Cardiac muscle cell (in vitro differentiated cells and primary cell): Measurements from ENCODE around the gene PKD1. TPM values are rescaled to one million over a fixed set of nuclear protein-coding genes. Genes with fewer than 3 reads are reported as not detected.

Experiments used
- DNase-seq, 2 donors: peaks; one replicate each; pipeline versions ENCODE4 v3.0.0 to v3.0.0-alpha.2; 2010 to 2017; ENCODE audit warnings: low read depth in 1 of 2, low spot score in 1 of 2
- H3K27ac ChIP-seq: fragments of 200-600 bp; sonication (generic); 2 replicates; pipeline ENCODE4 v1.5.1; 2016
- H3K27me3 ChIP-seq: fragments of 200-600 bp; sonication (generic); 2 replicates; pipeline ENCODE4 v1.6.0; 2016; ENCODE audit warnings: control low read depth
- H3K36me3 ChIP-seq: fragments of 200-600 bp; sonication (generic); 2 replicates; pipeline ENCODE4 v1.5.1; 2016; ENCODE audit warnings: control low read depth
- H3K4me1 ChIP-seq: fragments of 200-600 bp; sonication (generic); 2 replicates; pipeline ENCODE4 v1.8.1; 2017; ENCODE audit warnings: low read depth, mild to moderate bottlenecking, mixed run types
- H3K4me3 ChIP-seq: fragments of 200-600 bp; sonication (generic); 2 replicates; pipeline ENCODE4 v1.5.1; 2016; ENCODE audit warnings: mild to moderate bottlenecking
- H3K9me3 ChIP-seq: fragments of 200-600 bp; sonication (generic); 2 replicates; pipeline ENCODE4 v1.5.1; 2017; ENCODE audit warnings: low read depth, mild to moderate bottlenecking, control low read depth
- polyA plus RNA-seq: library from polyadenylated mRNA; unstranded; fragments of >200 nt; fragmentation: Nextera tagmentation; extraction: Ambion mirVana; gene quantifications from 2 replicates; pipeline ENCODE4 v1.2.1, GENCODE V29; 2016
- total RNA-seq: library from RNA; depleted of rRNA; stranded (reverse); fragments of >200 nt; gene quantifications from 2 replicates; pipeline ENCODE4 v1.2.3, GENCODE V29; 2016
- TF ChIP-seq, protein P1 (sequence below): IDR thresholded peaks from 2 replicates; pipeline ENCODE4 v1.5.1; 2012; ENCODE audit warnings: low read depth, mild to moderate bottlenecking, low read length

The PKD1 gene
- total and polyA plus RNA-seq, 2 experiments from 2014 or later, result 49.9 to 206 TPM

DNA sequence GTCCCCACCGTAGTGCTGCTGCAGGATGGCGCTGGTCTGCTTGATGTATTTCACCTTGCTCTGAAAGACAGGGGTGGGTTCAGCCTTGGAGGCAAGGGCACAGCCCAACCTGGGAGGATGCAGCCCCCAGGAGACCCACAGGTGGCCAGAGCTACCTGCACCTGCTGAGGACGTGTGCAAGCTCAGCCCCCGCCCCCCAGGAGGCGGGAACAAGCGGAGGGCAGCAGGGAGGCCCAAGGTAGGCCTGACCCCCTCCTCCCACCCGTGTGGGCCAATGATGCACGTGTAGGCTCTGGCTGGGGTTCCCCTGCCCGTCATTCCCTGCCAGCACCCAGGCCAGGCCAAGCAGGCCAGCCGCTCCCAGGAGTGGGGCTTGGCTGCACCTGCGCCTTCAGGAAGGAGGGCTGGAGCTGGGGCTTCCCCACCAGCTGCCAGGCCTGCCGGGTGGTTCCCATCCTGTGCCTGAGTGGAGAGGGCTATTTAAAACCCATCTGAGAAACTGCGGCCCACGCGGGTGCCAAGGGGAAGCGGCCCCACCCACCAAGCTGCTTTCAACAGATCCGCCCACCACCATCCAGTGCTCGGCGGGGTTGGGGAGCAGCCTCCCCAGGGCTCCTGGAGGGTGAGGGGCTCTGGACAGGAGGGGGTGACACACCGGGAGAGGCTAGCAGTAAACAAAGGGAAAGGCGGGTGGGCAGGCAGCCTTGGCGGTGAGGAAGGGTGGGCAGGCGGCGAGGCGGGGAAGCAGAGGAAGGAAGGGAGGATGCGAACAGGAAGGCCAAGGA lies 91.8 kb downstream of the PKD1 start:
- Histone ChIP-seq H3K4me3 (no peak overlapping the region), H3K4me1 (peaks cover 23% of the 10 kb centered on the region), H3K9me3 (no peaks in the 10 kb centered on the region), H3K27me3 (no peaks in the 10 kb centered on the region), H3K27ac (no peak overlapping the region), H3K36me3 (no peaks in the 10 kb centered on the region)
- TF ChIP-seq, protein P1, sequence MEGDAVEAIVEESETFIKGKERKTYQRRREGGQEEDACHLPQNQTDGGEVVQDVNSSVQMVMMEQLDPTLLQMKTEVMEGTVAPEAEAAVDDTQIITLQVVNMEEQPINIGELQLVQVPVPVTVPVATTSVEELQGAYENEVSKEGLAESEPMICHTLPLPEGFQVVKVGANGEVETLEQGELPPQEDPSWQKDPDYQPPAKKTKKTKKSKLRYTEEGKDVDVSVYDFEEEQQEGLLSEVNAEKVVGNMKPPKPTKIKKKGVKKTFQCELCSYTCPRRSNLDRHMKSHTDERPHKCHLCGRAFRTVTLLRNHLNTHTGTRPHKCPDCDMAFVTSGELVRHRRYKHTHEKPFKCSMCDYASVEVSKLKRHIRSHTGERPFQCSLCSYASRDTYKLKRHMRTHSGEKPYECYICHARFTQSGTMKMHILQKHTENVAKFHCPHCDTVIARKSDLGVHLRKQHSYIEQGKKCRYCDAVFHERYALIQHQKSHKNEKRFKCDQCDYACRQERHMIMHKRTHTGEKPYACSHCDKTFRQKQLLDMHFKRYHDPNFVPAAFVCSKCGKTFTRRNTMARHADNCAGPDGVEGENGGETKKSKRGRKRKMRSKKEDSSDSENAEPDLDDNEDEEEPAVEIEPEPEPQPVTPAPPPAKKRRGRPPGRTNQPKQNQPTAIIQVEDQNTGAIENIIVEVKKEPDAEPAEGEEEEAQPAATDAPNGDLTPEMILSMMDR, result no peak
- no peak for DNase-seq

DNA sequence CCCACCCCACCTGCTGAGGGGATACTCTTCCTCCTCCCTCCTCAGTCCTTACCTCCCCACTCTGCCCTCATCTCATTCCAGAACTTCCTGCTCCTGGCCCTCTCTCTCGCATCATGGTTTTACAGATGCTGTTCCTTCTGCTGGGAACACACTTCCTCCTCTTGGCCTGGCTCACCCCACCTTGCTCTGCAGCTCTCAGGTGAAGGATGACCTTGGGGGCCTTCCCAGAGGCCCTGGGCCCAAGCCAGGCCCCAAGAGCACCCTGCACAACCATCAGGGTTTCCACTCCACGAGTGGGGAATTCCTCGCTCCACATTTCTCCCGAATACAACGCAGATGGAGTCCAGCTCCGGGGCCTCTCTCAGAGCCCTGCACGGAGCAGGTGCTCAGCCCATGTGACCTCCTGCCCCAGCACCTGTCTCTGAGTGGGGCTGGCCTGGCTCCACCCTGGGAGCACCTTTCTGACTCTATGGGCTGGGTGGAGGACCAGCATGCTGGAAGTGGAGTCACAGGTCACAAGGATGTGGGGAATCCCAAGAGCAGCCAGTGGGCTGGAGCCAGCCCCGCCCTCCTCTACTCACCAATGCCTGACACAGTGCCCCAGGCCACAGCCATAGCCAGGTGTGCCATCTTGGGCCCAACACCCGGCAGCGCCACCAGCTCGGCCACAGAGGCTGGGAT lies 92.6 kb downstream of the PKD1 start:
- DNase-seq, result no peak
- peaks cover 18% of the 10 kb centered on the region for H3K4me1 ChIP-seq
- no peaks in the 10 kb centered on the region for H3K27me3 ChIP-seq
- no peak overlapping the region for H3K4me3 ChIP-seq
- no peaks in the 10 kb centered on the region for H3K9me3 ChIP-seq
- no peak overlapping the region for H3K27ac ChIP-seq
- H3K36me3 ChIP-seq, result no peaks in the 10 kb centered on the region
- TF ChIP-seq, protein P1, result no peak

DNA sequence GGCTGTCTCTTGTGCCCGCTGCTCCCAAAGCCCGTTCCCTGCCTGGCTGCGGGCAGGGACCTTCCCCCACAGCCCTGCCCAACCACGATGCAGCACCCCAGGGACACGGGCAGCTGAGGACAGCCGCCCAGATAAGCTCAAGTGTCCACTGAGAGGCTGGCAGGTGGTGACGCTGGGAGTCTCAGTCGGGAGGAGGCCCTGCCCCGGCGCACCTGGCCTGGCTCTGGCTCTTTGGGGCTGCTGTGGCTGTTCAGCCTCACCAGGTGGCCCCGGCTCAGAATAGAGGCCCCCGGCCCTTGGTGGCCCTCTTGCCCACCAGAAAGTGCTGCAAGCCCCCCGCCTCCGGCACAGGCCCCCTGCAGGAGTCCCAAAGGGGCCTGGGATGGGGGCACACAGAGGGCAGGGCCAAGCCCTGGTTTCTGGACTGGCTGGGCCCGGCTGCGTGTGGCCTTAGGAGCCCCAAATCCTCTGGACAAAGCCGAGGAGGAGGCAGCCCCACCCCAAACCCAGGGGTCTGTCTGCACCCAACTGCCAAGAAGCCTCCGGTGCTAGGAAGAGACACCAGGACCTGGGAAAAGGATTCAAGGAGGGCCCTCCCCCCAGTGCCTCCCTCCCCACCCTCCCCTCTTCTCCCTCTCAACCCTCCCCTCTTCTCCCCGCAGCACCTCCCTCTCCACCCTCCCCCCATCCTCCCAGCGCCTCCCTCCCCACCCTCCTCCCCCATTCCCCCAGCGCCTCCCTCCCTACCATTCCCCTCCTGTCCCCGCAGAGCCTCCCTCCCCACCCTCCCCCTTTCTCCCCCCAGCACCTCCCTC lies 93.3 kb downstream of the PKD1 start:
- Histone ChIP-seq H3K36me3 (no peaks in the 10 kb centered on the region), H3K27me3 (no peaks in the 10 kb centered on the region), H3K27ac (no peak overlapping the region), H3K4me3 (no peak overlapping the region), H3K4me1 (peaks cover 18% of the 10 kb centered on the region), H3K9me3 (no peaks in the 10 kb centered on the region)
- TF ChIP-seq, protein P1, result no peak
- peak in 1 of 2 donors; percentile 85 for DNase-seq

DNA sequence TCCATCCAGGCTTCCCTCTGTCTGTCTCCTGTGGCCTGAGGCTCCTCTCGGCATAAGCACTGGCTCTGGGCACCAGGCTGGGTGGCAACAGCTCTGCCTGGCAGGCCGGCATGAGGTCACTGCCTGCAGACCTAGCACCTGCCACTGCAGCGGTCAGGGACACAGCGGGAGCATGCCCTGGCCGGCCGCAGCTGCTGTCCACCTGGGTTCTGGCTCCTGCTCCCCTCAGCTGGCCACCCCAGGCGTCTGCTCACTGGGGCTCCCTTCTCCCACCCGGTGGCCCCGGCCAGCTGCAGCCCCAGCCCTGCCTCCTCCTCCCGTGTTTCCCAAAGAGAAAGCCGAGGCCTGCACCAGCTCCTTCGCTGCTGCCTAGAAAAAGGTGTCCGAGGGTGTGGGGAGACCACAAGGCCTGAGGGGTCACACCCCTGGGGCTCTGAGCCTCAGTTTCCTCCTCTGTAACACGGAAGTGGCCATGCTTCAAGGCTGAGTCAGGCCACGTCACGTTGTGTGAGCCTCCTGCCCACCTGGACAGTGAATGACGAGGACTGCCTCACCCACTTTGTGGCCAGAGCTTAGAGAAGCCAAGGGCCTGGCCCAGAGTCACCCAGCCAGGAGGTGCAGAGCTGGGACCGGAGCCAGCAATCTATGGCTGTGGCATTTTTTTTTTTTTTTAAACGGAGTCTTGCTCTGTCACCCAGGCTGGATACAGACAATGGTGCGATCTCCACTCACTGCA lies 94.7 kb downstream of the PKD1 start:
- H3K36me3 ChIP-seq, result no peaks in the 10 kb centered on the region
- DNase-seq, result no peak
- peaks cover 13% of the 10 kb centered on the region for H3K4me1 ChIP-seq
- H3K9me3 ChIP-seq, result no peaks in the 10 kb centered on the region
- H3K27ac ChIP-seq, result no peak overlapping the region
- no peak overlapping the region for H3K4me3 ChIP-seq
- H3K27me3 ChIP-seq, result no peaks in the 10 kb centered on the region
- TF ChIP-seq, protein P1, result no peak

DNA sequence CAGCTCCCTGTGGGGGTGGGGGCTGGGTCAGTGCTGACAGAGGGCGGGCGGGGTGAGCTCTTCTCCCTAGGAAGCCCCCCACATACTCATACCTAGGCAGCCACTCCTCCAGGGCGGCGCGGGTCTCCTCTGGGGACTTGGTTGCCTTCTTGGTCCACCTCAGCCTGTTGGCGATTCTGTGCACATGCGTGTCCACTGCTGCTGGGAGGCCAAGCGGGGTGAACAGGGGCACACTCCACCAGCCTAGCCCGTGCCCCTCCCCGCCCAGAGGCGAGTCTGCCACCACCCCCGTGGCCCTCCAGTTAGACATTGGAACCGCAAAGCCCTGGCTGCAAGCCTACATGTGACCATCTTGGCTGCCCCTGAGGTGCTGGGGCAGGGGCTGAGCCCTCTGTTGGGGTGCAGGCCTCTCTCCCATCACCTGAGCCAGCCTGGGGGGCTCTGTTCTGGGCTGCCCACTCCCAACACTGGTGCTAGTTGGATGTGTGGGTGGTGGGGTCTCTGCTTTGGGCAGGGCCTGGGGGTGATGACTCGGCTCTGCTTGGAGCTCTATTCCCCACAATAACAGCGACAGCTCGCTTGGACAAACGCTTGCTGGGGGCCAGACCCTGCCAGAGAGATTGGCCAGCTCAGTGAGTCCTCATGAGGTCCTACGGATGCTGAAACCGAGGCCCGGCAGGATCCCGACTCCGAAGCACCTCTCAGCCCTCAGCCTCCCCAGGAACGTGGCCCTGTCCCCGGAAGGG lies 95.5 kb downstream of the PKD1 start:
- H3K9me3 ChIP-seq, result no peaks in the 10 kb centered on the region
- no peak overlapping the region for H3K27ac ChIP-seq
- peaks cover 13% of the 10 kb centered on the region for H3K4me1 ChIP-seq
- no peaks in the 10 kb centered on the region for H3K36me3 ChIP-seq
- TF ChIP-seq, protein P1, result no peak
- DNase-seq, result no peak
- H3K27me3 ChIP-seq, result no peaks in the 10 kb centered on the region
- H3K4me3 ChIP-seq, result no peak overlapping the region
